IPS-18a (cell line): Measurements from ENCODE around the gene PRPF19.
"Not testable (repeated sequence)": the region's sequence is repeated elsewhere in the genome, so short reads cannot be mapped to it uniquely, and the experiment has no call there.

Experiments used
- H3K27ac ChIP-seq: one replicate; pipeline ENCODE4 v1.5.1; 2013; ENCODE audit warnings: low read length
- H3K27me3 ChIP-seq: one replicate; pipeline ENCODE4 v1.6.1; 2013; ENCODE audit warnings: mild to moderate bottlenecking, low read length; ENCODE audit not compliant: control insufficient read depth, insufficient read depth
- H3K36me3 ChIP-seq: one replicate; pipeline ENCODE4 v1.6.1; 2013; ENCODE audit warnings: low read depth, low read length; ENCODE audit not compliant: control insufficient read depth
- H3K4me1 ChIP-seq: one replicate; pipeline ENCODE4 v1.6.1; 2013; ENCODE audit warnings: low read depth, low read length; ENCODE audit not compliant: control insufficient read depth
- H3K4me3 ChIP-seq: one replicate; pipeline ENCODE4 v1.5.1; 2013; ENCODE audit warnings: low read length
- H3K9ac ChIP-seq: one replicate; pipeline ENCODE4 v1.6.1; 2013; ENCODE audit warnings: mild to moderate bottlenecking, low read length, moderate library complexity
- H3K9me3 ChIP-seq: one replicate; pipeline ENCODE4 v1.6.1; 2013; ENCODE audit warnings: low read depth, low read length; ENCODE audit not compliant: control insufficient read depth

The PRPF19 gene

GRCh38 chr11:60912223-60912850 is 6.0 kb upstream of the PRPF19 start:
- H3K4me1 ChIP-seq, result peaks cover 25% of the 10 kb centered on the region
- no peak overlapping the region for H3K4me3 ChIP-seq
- H3K9ac ChIP-seq, result no peak overlapping the region
- no peak overlapping the region for H3K27ac ChIP-seq
- H3K27me3 ChIP-seq, result peaks cover 15% of the 10 kb centered on the region
- no peaks in the 10 kb centered on the region for H3K36me3 ChIP-seq
- no peaks in the 10 kb centered on the region for H3K9me3 ChIP-seq

GRCh38 chr11:60910711-60911380 is 4.5 kb upstream of the PRPF19 start:
- no peak overlapping the region for H3K4me3 ChIP-seq
- H3K9me3 ChIP-seq, result no peaks in the 10 kb centered on the region
- no peak overlapping the region for H3K27ac ChIP-seq
- peaks cover 16% of the 10 kb centered on the region for H3K4me1 ChIP-seq
- H3K9ac ChIP-seq, result no peak overlapping the region
- peaks cover 15% of the 10 kb centered on the region for H3K27me3 ChIP-seq
- no peaks in the 10 kb centered on the region for H3K36me3 ChIP-seq

GRCh38 chr11:60910281-60910687 is 3.9 kb upstream of the PRPF19 start:
- Histone ChIP-seq H3K9me3 (no peaks in the 10 kb centered on the region), H3K9ac (no peak overlapping the region), H3K36me3 (no peaks in the 10 kb centered on the region), H3K4me3 (no peak overlapping the region), H3K27me3 (peaks cover 15% of the 10 kb centered on the region), H3K4me1 (peaks cover 13% of the 10 kb centered on the region), H3K27ac (no peak overlapping the region)

GRCh38 chr11:60909680-60910280 is 3.4 kb upstream of the PRPF19 start:
- not testable (repeated sequence) for H3K4me1 ChIP-seq, H3K36me3 ChIP-seq, H3K4me3 ChIP-seq, H3K9ac ChIP-seq, H3K27ac ChIP-seq, H3K9me3 ChIP-seq
- peaks cover 12% of the 10 kb centered on the region for H3K27me3 ChIP-seq

- no peaks in the 10 kb centered on the region for H3K9me3 ChIP-seq
- peaks cover 12% of the 10 kb centered on the region for H3K27me3 ChIP-seq
- H3K9ac ChIP-seq, result no peak overlapping the region
- no peak overlapping the region for H3K4me3 ChIP-seq
- H3K4me1 ChIP-seq, result peaks cover 8% of the 10 kb centered on the region
- H3K36me3 ChIP-seq, result no peaks in the 10 kb centered on the region
- no peak overlapping the region for H3K27ac ChIP-seq
These were observed 2.4 kb upstream of the PRPF19 start for GRCh38 chr11:60908803-60909202.

- H3K4me3 ChIP-seq, result peak overlapping the region; percentile 96
- peak overlapping the region; percentile 38 for H3K27ac ChIP-seq
- H3K36me3 ChIP-seq, result peaks cover 28% of the 10 kb centered on the region
- no peaks in the 10 kb centered on the region for H3K4me1 ChIP-seq
- H3K9me3 ChIP-seq, result no peaks in the 10 kb centered on the region
- H3K27me3 ChIP-seq, result peaks cover 7% of the 10 kb centered on the region
- peak overlapping the region; percentile 95 for H3K9ac ChIP-seq
These were observed 753 bp downstream of the PRPF19 start for GRCh38 chr11:60905551-60906113.

GRCh38 chr11:60905047-60905446 is 1.3 kb downstream of the PRPF19 start:
- no peaks in the 10 kb centered on the region for H3K9me3 ChIP-seq
- H3K9ac ChIP-seq, result peak overlapping the region; percentile 95
- H3K4me1 ChIP-seq, result no peaks in the 10 kb centered on the region
- H3K4me3 ChIP-seq, result peak overlapping the region; percentile 96
- peaks cover 2% of the 10 kb centered on the region for H3K27me3 ChIP-seq
- no peak overlapping the region for H3K27ac ChIP-seq
- peaks cover 33% of the 10 kb centered on the region for H3K36me3 ChIP-seq

- Histone ChIP-seq H3K27ac (no peak overlapping the region), H3K9ac (no peak overlapping the region), H3K9me3 (no peaks in the 10 kb centered on the region), H3K4me1 (no peaks in the 10 kb centered on the region), H3K27me3 (no peaks in the 10 kb centered on the region), H3K4me3 (no peak overlapping the region), H3K36me3 (peaks cover 55% of the 10 kb centered on the region)
These were observed 3.8 kb downstream of the PRPF19 start for GRCh38 chr11:60902625-60903024.

GRCh38 chr11:60900673-60901404 is 5.5 kb downstream of the PRPF19 start:
- Histone ChIP-seq H3K27me3 (no peaks in the 10 kb centered on the region), H3K4me3 (no peak overlapping the region), H3K27ac (no peak overlapping the region), H3K36me3 (peaks cover 72% of the 10 kb centered on the region), H3K4me1 (no peaks in the 10 kb centered on the region), H3K9ac (no peak overlapping the region), H3K9me3 (no peaks in the 10 kb centered on the region)

GRCh38 chr11:60899977-60900376 is 6.4 kb downstream of the PRPF19 start:
- Histone ChIP-seq H3K9me3 (no peaks in the 10 kb centered on the region), H3K27ac (no peak overlapping the region), H3K9ac (no peak overlapping the region), H3K36me3 (peaks cover 81% of the 10 kb centered on the region), H3K27me3 (no peaks in the 10 kb centered on the region), H3K4me1 (no peaks in the 10 kb centered on the region), H3K4me3 (no peak overlapping the region)
